AML-193 (cell line): ENCODE data around the gene TMEM269.

ENCODE experiments used
- DNase-seq, 2 experiments: peaks; one replicate each; lab custom pipeline; 2025; lab: John Stamatoyannopoulos, UW

TMEM269 gene

DNA sequence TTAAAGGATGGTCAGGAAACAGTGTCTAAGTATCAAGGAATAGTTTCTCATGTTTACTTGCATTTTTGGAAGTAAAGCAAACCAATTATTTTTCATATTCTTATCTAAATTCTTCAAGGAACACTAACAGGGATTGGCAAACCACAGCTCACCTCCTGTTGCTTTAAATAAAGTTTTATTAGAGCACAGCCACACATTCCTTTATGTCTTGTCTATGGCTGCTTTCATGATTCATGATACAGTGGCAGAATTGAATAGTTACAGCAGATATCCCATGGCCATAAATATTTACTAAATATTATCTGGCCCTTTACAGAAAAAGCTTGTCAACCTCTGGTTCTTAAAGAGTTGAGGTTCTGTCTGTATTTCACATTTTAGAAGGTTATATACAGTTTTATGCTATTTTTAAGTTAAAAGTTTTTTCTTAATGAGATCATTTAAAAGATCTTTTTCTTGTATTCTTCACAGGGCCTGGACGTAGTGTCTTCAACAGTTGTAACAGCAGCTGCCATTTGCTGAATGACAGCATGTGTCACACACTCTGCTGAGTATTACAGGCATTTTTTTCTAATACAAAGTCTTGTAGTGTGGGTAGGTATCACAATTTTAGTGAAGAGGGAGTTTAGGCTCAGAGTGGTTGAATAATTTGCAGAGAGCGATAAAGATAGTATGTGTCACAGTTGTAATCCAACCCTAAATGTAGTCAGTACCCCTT, 64.2 kb downstream of the TMEM269 start:
- no peak for DNase-seq

DNA sequence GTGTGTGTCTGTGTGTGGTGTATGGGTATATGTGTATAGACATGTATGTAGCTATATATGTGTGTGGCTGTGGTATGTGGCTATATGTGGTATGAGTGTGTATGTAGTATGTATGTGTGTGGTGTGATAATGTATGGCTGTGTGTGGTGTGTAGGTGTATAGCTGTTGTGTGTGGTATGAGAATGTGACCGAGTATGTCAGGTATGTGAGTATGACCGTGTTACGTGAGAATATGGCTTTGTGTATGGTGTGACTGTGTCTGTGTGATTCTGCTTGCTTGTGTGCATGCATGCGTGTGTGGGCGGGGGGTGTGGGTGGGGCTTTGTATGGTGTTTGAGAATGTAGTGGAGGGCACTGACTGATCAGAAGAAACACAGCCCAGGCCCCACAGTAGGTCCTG, 65.2 kb downstream of the TMEM269 start:
- DNase-seq = no peak
